Thoracic aorta (tissue), 2 donors: ENCODE results near the gene ATXN1. TPM values are rescaled to one million over a fixed set of nuclear protein-coding genes. Genes with fewer than 3 reads are reported as not detected.

Source experiments
- ATAC-seq: fragments of 150-250 bp; one replicate; pipeline ENCODE4 v1.8.0; 2017; ENCODE audit warnings: low read depth; ENCODE audit not compliant: insufficient number of reproducible peaks, low FRiP score
- DNase-seq: peaks from one replicate; pipeline ENCODE4 v3.0.0-alpha.2; 2020; ENCODE audit warnings: low spot score
- H3K27ac ChIP-seq, 2 donors: fragments of 200-600 bp; sonication (generic); 1 replicate in 1 of 2; 2 replicates in 1 of 2; pipeline ENCODE4 v1.5.1; 2016; ENCODE audit warnings: mild to moderate bottlenecking in 2 of 2, moderate library complexity in 2 of 2
- H3K27me3 ChIP-seq: fragments of 200-600 bp; sonication (generic); replicated peaks from 2 replicates; pipeline ENCODE4 v1.6.0; 2016; ENCODE audit warnings: mild to moderate bottlenecking; ENCODE audit not compliant: insufficient read depth
- H3K36me3 ChIP-seq: fragments of 200-600 bp; sonication (generic); one replicate; pipeline ENCODE4 v1.5.1; 2016
- H3K4me1 ChIP-seq, 2 donors: fragments of 200-600 bp; sonication (generic); 1 replicate in 1 of 2; 2 replicates in 1 of 2; pipeline versions ENCODE4 v1.5.1 to v1.6.0; 2016; ENCODE audit warnings: low read depth in 2 of 2, mild to moderate bottlenecking in 1 of 2; ENCODE audit not compliant: control insufficient read depth in 1 of 2
- H3K4me3 ChIP-seq: fragments of 200-600 bp; sonication (generic); 2 replicates; pipeline ENCODE4 v1.5.1; 2016; ENCODE audit warnings: mild to moderate bottlenecking
- H3K9me3 ChIP-seq: fragments of 200-600 bp; sonication (generic); 2 replicates; pipeline ENCODE4 v1.5.1; 2016
- CTCF ChIP-seq: fragments of 200-600 bp; sonication (generic); IDR thresholded peaks from one replicate; pipeline ENCODE4 v1.5.1; 2019; ENCODE audit warnings: antibody characterized with exemption
- total RNA-seq, 2 donors: library from RNA; depleted of rRNA; stranded (reverse); fragments of >200 nt; gene quantifications; one replicate each; pipeline versions ENCODE4 v1.1.0 to v1.2.3, GENCODE V29; 2016

Gene ATXN1
- total RNA-seq, 2 donors from 2014 or later = 59.8 to 62.4 TPM

- H3K9me3 ChIP-seq = no peaks in the 10 kb centered on the region
- H3K36me3 ChIP-seq = no peaks in the 10 kb centered on the region
- peaks cover 22 to 34% of the 10 kb centered on the region in 2 donors for H3K4me1 ChIP-seq
- TF ChIP-seq CTCF = peak; percentile 44
- H3K27me3 ChIP-seq = no peaks in the 10 kb centered on the region
- H3K27ac ChIP-seq = no peak overlapping the region
- ATAC-seq = peak; percentile 17
- peak; percentile 38 for DNase-seq
- peak overlapping the region; percentile 23 for H3K4me3 ChIP-seq
Measured at GRCh38 chr6:16338577-16339264, 422.5 kb downstream of the ATXN1 start.

GRCh38 chr6:16337295-16337975 lies 423.8 kb downstream of the ATXN1 start:
- Histone ChIP-seq H3K4me3 (peak overlapping the region; percentile 11), H3K9me3 (no peaks in the 10 kb centered on the region), H3K36me3 (no peaks in the 10 kb centered on the region), H3K27me3 (no peaks in the 10 kb centered on the region), H3K4me1 (peaks cover 23 to 38% of the 10 kb centered on the region in 2 donors), H3K27ac (peak overlapping the region in 1 of 2 donors; percentile 10)
- peak; percentile 53 for ATAC-seq
- DNase-seq = peak; percentile 78
- no peak for TF ChIP-seq CTCF

DNA sequence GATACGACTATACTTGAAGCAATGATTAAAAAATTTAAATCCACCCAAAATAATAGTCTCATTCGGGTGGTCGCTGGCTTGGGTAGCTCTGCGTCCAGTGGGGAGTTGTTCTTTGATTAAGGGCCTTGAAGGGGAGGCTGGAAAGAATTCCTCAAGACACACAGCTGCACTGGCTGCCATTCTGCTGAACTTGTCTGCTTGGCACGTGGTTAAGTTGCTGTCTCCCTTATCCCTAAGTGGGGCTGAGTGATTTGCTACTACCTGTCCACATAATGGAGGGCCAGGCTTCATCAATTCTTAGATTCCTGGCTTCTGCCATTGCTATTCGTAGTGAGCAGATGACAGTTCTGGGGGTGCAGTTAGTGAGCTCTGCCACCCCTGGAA lies 424.4 kb downstream of the ATXN1 start:
- ATAC-seq (no peak), DNase-seq (no peak)
- H3K27me3 ChIP-seq = no peaks in the 10 kb centered on the region
- no peak overlapping the region for H3K27ac ChIP-seq
- H3K36me3 ChIP-seq = no peaks in the 10 kb centered on the region
- no peak for TF ChIP-seq CTCF
- H3K4me3 ChIP-seq = no peak overlapping the region
- H3K9me3 ChIP-seq = no peaks in the 10 kb centered on the region
- peaks cover 28 to 43% of the 10 kb centered on the region in 2 donors for H3K4me1 ChIP-seq

GRCh38 chr6:16336056-16336818 lies 425.0 kb downstream of the ATXN1 start:
- ATAC-seq (no peak), DNase-seq (no peak)
- H3K27me3 ChIP-seq = no peaks in the 10 kb centered on the region
- no peak overlapping the region for H3K27ac ChIP-seq
- TF ChIP-seq CTCF = no peak
- H3K9me3 ChIP-seq = no peaks in the 10 kb centered on the region
- no peak overlapping the region for H3K4me3 ChIP-seq
- no peaks in the 10 kb centered on the region for H3K36me3 ChIP-seq
- peaks cover 34 to 50% of the 10 kb centered on the region in 2 donors for H3K4me1 ChIP-seq

- H3K4me1 ChIP-seq = peaks cover 34 to 52% of the 10 kb centered on the region in 2 donors
Measured at GRCh38 chr6:16335176-16335575, 426.1 kb downstream of the ATXN1 start.

More at GRCh38 chr6:16335176-16335575, 426.1 kb downstream of the ATXN1 start:
- Histone ChIP-seq H3K4me3 (no peak overlapping the region), H3K9me3 (no peaks in the 10 kb centered on the region), H3K36me3 (no peaks in the 10 kb centered on the region), H3K27ac (no peak overlapping the region), H3K27me3 (no peaks in the 10 kb centered on the region)
- no peak for TF ChIP-seq CTCF
- no peak for ATAC-seq
- DNase-seq = no peak
